Ishikawa (cell line): ENCODE results near the gene CD46.

Source experiments
- EP300 ChIP-seq: IDR thresholded peaks from 2 replicates; pipeline ENCODE4 v1.6.1; 2012; ENCODE audit warnings: borderline replicate concordance
- TAF1 ChIP-seq: IDR thresholded peaks from 2 replicates; pipeline ENCODE4 v1.6.1; 2012; ENCODE audit warnings: low read depth, mild to moderate bottlenecking
- USF1 ChIP-seq: IDR thresholded peaks from 2 replicates; pipeline ENCODE4 v1.6.1; 2012
- YY1 ChIP-seq: IDR thresholded peaks from 2 replicates; pipeline ENCODE4 v1.6.1; 2012; ENCODE audit warnings: low read depth

- TF ChIP-seq USF1 (no peak), EP300 (no peak), YY1 (no peak), TAF1 (no peak)
Observed at GRCh38 chr1:207808911-207809555, 57.2 kb downstream of the CD46 start.
